DND-41 (cell line): ENCODE results near the gene POC1B.

Experiments used
- ATAC-seq: fragments of 200-7000 bp; cut with Tn5 transposase; 3 replicates; pipeline ENCODE4 v1.9.1; 2021; ENCODE audit warnings: low read depth; ENCODE audit not compliant: insufficient read depth
- DNase-seq: peaks from one replicate; pipeline ENCODE4 v3.0.0-alpha.2; 2020
- H2AFZ ChIP-seq: 2 replicates; pipeline ENCODE4 v1.6.0; 2012; ENCODE audit warnings: low read depth, low read length
- H3K27ac ChIP-seq: 2 replicates; pipeline ENCODE4 v1.5.1; 2012; ENCODE audit warnings: low read length, inconsistent platforms
- H3K27me3 ChIP-seq: fragments of 200-600 bp; sonication (generic); 2 replicates; pipeline ENCODE4 v1.6.0; 2012; ENCODE audit warnings: low read length, mild to moderate bottlenecking, inconsistent platforms; ENCODE audit not compliant: insufficient read depth, poor library complexity
- H3K36me3 ChIP-seq: 2 replicates; pipeline ENCODE4 v1.5.1; 2012; ENCODE audit warnings: low read length, inconsistent platforms; ENCODE audit not compliant: insufficient read depth
- H3K4me1 ChIP-seq: 2 replicates; pipeline ENCODE4 v1.5.1; 2012; ENCODE audit warnings: mild to moderate bottlenecking, low read length; ENCODE audit not compliant: insufficient read depth
- H3K4me2 ChIP-seq: 2 replicates; pipeline ENCODE4 v1.6.0; 2012; ENCODE audit warnings: mild to moderate bottlenecking, moderate library complexity, low read length, inconsistent platforms; ENCODE audit not compliant: insufficient read depth
- H3K4me3 ChIP-seq, 2 experiments: fragments of 200-600 bp in 1 of 2; shearing (Covaris generic) in 1 of 2; 2 replicates each; pipeline ENCODE4 v1.5.1; 2012 to 2016; ENCODE audit warnings: inconsistent platforms in 2 of 2, low read length in 2 of 2, mild to moderate bottlenecking in 2 of 2, low read depth in 1 of 2, moderate library complexity in 1 of 2
- H3K79me2 ChIP-seq: 2 replicates; pipeline ENCODE4 v1.6.0; 2012; ENCODE audit warnings: low read length, inconsistent platforms; ENCODE audit not compliant: insufficient read depth
- H3K9ac ChIP-seq: 2 replicates; pipeline ENCODE4 v1.6.0; 2012; ENCODE audit warnings: low read depth, mild to moderate bottlenecking, inconsistent platforms, low read length, moderate library complexity
- H3K9me3 ChIP-seq: 2 replicates; pipeline ENCODE4 v1.5.1; 2012; ENCODE audit warnings: low read length, moderate library complexity, mild to moderate bottlenecking, inconsistent platforms; ENCODE audit not compliant: insufficient read depth, severe bottlenecking
- H4K20me1 ChIP-seq: 2 replicates; pipeline ENCODE4 v1.6.0; 2012; ENCODE audit warnings: low read length; ENCODE audit not compliant: insufficient read depth
- CTCF ChIP-seq: IDR thresholded peaks from 2 replicates; pipeline ENCODE4 v1.5.1; 2012; ENCODE audit warnings: borderline replicate concordance, low read length, moderate library complexity, mild to moderate bottlenecking; ENCODE audit not compliant: poor library complexity, severe bottlenecking; ENCODE audit errors: extremely low read depth
- EZH2 ChIP-seq: IDR thresholded peaks from 3 replicates; pipeline ENCODE4 v1.6.1; 2012; ENCODE audit warnings: borderline replicate concordance, low read depth, mild to moderate bottlenecking, moderate library complexity, low read length, inconsistent platforms; ENCODE audit not compliant: severe bottlenecking

The POC1B gene

GRCh38 chr12:89506050-89506449, 19.8 kb downstream of the POC1B start:
- no peak overlapping the region for H3K4me3 ChIP-seq
- H3K79me2 ChIP-seq = peaks cover 18% of the 10 kb centered on the region

GRCh38 chr12:89504560-89505346, 21.1 kb downstream of the POC1B start:
- Histone ChIP-seq H3K4me1 (no peaks in the 10 kb centered on the region), H3K27ac (no peak overlapping the region), H3K27me3 (no peaks in the 10 kb centered on the region), H4K20me1 (no peaks in the 10 kb centered on the region), H3K79me2 (peaks cover 13% of the 10 kb centered on the region), H2AFZ (no peak overlapping the region), H3K4me2 (no peak overlapping the region), H3K4me3 (no peak overlapping the region), H3K36me3 (peaks cover under 1% of the 10 kb centered on the region; the same call in 1 of the 2 replicates), H3K9me3 (peaks cover 2% of the 10 kb centered on the region), H3K9ac (no peak overlapping the region)
- no peak for DNase-seq
- no peak for ATAC-seq
- no peak for TF ChIP-seq EZH2
- no peak for TF ChIP-seq CTCF

More at GRCh38 chr12:89506050-89506449, 19.8 kb downstream of the POC1B start:
- Histone ChIP-seq H4K20me1 (no peaks in the 10 kb centered on the region), H3K4me1 (no peaks in the 10 kb centered on the region), H3K36me3 (no peaks in the 10 kb centered on the region), H3K27ac (no peak overlapping the region), H3K9me3 (peaks cover 2% of the 10 kb centered on the region), H2AFZ (no peak overlapping the region), H3K4me2 (no peak overlapping the region), H3K9ac (no peak overlapping the region), H3K27me3 (no peaks in the 10 kb centered on the region)
- TF ChIP-seq CTCF = no peak
- TF ChIP-seq EZH2 = no peak
- DNase-seq = no peak
- ATAC-seq = no peak

- Histone ChIP-seq H3K4me1 (no peaks in the 10 kb centered on the region), H3K27me3 (no peaks in the 10 kb centered on the region), H3K9ac (no peak overlapping the region), H3K27ac (no peak overlapping the region), H3K79me2 (peaks cover 18% of the 10 kb centered on the region), H2AFZ (no peak overlapping the region), H3K36me3 (peaks cover 7% of the 10 kb centered on the region; the same call in 1 of the 2 replicates), H3K4me3 (no peak overlapping the region), H3K4me2 (no peak overlapping the region), H4K20me1 (0 out of 2 replicates have a peak, but pooled peaks cover 2% of the 10 kb centered on the region), H3K9me3 (peaks cover 2% of the 10 kb centered on the region)
- TF ChIP-seq EZH2 = no peak
- TF ChIP-seq CTCF = no peak
- ATAC-seq (no peak), DNase-seq (no peak)
Measured at GRCh38 chr12:89501793-89502192, 24.1 kb downstream of the POC1B start.
